Fibroblast of lung (primary cell): ENCODE results near the gene PRRT2.

Experiments used
- CTCF ChIP-seq, 2 donors: IDR thresholded peaks in 1 of 2; conservative IDR thresholded peaks in 1 of 2; 1 replicate in 1 of 2; 2 replicates in 1 of 2; pipeline ENCODE4 v1.5.1; 2011 to 2012; ENCODE audit warnings: low read length in 2 of 2, control low read depth in 1 of 2, inconsistent platforms in 1 of 2, low read depth in 1 of 2, mild to moderate bottlenecking in 1 of 2
- EZH2 ChIP-seq: IDR thresholded peaks from 2 replicates; pipeline ENCODE4 v1.5.1; 2012; ENCODE audit warnings: low read length, control low read depth, mild to moderate bottlenecking; ENCODE audit errors: missing control alignments

GRCh38 chr16:29863669-29863984 is 51.6 kb downstream of the PRRT2 start:
- TF ChIP-seq CTCF (conservative IDR thresholded peaks at IDR 0.05 in 1 of 2, IDR thresholded peaks at IDR 0.05 in 1 of 2; ENCODE audit: low read depth in 1 of 2, low read length in 2 of 2), result no peak
- TF ChIP-seq EZH2, result no peak
